Epidermal melanocyte (primary cell): ENCODE results near the gene TXNRD3.

ENCODE experiments used
- DNase-seq: peaks from one replicate; pipeline ENCODE4 v3.0.0; 2011; ENCODE audit warnings: low spot score; ENCODE audit not compliant: insufficient read length

The TXNRD3 gene

GRCh38 chr3:126672340-126672739 lies 17.4 kb upstream of the TXNRD3 start:
- DNase-seq: no peak

GRCh38 chr3:126671521-126671920 lies 16.6 kb upstream of the TXNRD3 start:
- no peak for DNase-seq

- DNase-seq: no peak
Observed at GRCh38 chr3:126668450-126669401, 13.8 kb upstream of the TXNRD3 start.

- DNase-seq: no peak
Observed at GRCh38 chr3:126667631-126668449, 12.9 kb upstream of the TXNRD3 start.

- no peak for DNase-seq
Observed at GRCh38 chr3:126666658-126667528, 12.0 kb upstream of the TXNRD3 start.

- DNase-seq: no peak
Observed at GRCh38 chr3:126665959-126666657, 11.2 kb upstream of the TXNRD3 start.

- DNase-seq: no peak
Observed at GRCh38 chr3:126665221-126665936, 10.5 kb upstream of the TXNRD3 start.

- DNase-seq: no peak
Observed at GRCh38 chr3:126664591-126665214, 9.8 kb upstream of the TXNRD3 start.

GRCh38 chr3:126663750-126664149 lies 8.8 kb upstream of the TXNRD3 start:
- no peak for DNase-seq

- no peak for DNase-seq
Observed at GRCh38 chr3:126663257-126663656, 8.3 kb upstream of the TXNRD3 start.

GRCh38 chr3:126661532-126662364 lies 6.8 kb upstream of the TXNRD3 start:
- no peak for DNase-seq

- DNase-seq: no peak
Observed at GRCh38 chr3:126659915-126660886, 5.3 kb upstream of the TXNRD3 start.

GRCh38 chr3:126658584-126658983 lies 3.7 kb upstream of the TXNRD3 start:
- DNase-seq: no peak

- DNase-seq: no peak
Observed at GRCh38 chr3:126657901-126658300, 3.0 kb upstream of the TXNRD3 start.

- DNase-seq: no peak
Observed at GRCh38 chr3:126656371-126657134, 1.6 kb upstream of the TXNRD3 start.

- DNase-seq: no peak
Observed at GRCh38 chr3:126655887-126656286, 963 bp upstream of the TXNRD3 start.
